ENCODE measurements around the gene GPR156.

DNA sequence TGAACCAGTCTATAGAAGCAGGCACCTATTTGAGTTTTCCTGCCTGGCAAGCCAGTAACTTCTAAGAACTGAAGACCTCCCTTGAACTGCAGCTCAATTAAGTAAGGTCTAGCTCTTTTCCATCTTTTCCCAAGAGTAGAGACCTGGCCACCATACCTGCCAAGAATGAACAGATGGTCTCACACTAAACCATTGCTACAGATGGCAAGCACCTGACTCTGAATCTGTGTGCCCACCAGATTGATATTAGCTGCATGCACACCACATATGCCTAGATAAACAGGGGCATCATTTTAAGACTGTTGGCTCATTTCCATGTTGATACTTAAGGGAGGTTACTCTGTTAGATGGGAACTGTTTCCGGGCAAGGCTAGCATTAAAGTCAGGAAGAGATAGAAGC is 156.0 kb downstream of the GPR156 start:
- TF ChIP-seq POLR2AphosphoS5 (IDR thresholded peaks at IDR 0.05) (no peak), POLR2A (IDR thresholded peaks at IDR 0.05) (no peak)
- TF ChIP-seq, protein P1, sequence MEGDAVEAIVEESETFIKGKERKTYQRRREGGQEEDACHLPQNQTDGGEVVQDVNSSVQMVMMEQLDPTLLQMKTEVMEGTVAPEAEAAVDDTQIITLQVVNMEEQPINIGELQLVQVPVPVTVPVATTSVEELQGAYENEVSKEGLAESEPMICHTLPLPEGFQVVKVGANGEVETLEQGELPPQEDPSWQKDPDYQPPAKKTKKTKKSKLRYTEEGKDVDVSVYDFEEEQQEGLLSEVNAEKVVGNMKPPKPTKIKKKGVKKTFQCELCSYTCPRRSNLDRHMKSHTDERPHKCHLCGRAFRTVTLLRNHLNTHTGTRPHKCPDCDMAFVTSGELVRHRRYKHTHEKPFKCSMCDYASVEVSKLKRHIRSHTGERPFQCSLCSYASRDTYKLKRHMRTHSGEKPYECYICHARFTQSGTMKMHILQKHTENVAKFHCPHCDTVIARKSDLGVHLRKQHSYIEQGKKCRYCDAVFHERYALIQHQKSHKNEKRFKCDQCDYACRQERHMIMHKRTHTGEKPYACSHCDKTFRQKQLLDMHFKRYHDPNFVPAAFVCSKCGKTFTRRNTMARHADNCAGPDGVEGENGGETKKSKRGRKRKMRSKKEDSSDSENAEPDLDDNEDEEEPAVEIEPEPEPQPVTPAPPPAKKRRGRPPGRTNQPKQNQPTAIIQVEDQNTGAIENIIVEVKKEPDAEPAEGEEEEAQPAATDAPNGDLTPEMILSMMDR (IDR thresholded peaks at IDR 0.05): no peak
